ENCODE results near the gene EBI3.

DNA sequence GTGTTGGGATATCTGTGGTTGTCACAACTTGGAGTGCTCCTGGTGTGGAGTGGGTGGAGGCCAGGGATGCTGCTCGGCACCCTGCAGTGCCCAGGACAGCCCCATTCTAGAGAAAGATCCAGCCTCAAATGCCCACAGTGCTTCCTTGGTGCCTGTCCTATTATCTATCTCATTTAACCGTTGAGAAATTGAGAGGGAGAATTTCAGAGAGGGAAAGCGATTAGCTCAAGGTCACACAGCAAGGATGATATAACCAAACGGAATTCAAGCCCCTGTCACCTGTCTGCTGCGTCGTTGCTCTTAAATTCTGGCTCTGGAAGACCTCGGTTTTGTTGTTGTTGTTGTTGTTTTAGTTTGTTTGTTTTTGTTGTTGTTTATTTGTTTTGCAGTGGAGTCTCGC is 33.3 kb upstream of the EBI3 start:
- no peak for TF ChIP-seq CTCF (optimal IDR thresholded peaks at IDR 0.05 in 1 of 3, IDR thresholded peaks at IDR 0.05 in 1 of 3, conservative IDR thresholded peaks at IDR 0.05 in 1 of 3; ENCODE audit: extremely low read depth in 1 of 3, insufficient read depth in 2 of 3, low read length in 3 of 3)
- TF ChIP-seq EZH2 (IDR thresholded peaks at IDR 0.05; ENCODE audit: low read length) = no peak
